HUDEP-2 (cell line): ENCODE results near the gene BMP10.
"Not testable (repeated sequence)": the region's sequence is repeated elsewhere in the genome, so short reads cannot be mapped to it uniquely, and the experiment has no call there.

Source experiments
- DNase-seq, 76 experiments: peaks; one replicate each; lab custom pipeline; 2025; ENCODE audit not compliant: unreplicated experiment in 76 of 76; lab: John Stamatoyannopoulos, UW

BMP10 gene

DNA sequence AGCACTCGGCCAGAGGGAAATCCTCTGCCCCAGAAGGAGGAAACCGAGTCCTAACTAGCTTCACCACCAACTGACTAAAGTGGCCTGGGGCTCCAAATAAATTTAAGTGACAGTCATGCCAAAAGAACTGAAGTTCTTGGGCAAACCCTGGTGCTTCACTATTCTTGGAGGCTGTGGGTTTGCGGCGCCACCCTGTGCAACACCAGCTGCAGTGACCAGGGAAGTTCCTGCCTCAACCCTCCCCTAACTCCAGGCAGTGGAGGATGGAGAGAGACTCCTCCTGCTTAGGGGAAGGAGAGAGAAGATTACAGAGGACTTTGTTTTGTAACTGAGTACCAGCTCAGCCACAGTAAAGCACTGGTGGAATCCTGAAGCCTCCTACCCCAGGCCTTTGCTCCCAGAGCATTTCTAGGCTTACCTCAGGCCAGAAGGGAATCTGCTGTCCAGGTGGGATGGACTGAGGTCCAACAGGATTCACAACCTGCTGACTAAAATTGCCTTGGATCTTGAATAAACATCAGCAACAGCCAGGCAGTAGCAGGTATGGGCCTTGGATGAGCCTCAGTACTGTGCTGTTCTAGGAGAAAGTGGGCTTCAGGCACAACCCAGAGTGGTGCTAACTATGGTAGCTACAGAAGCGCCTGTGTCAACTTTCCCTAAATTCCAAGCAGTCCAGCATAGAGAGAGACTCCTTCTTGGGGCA lies 29.4 kb upstream of the BMP10 start:
- DNase-seq = no peak

DNA sequence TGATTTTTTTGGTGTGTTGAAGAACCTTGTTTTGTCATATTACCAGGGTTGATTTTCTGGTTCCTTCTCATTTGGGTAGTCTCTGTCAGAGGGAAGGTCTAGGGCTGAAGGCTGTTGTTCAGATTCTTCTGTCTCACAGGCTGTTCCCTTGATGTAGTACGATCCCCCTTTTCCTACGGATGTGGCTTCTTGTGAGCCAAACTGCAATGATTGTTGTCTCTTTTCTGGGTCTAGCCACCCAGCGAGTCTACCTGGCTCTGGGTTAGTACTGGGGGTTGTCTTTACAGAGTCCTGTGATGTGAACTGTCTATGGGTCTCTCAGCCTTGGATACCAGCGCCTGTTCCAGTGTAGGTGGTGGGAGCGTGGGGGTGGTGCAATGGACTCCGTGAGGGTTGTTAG lies 24.8 kb upstream of the BMP10 start:
- DNase-seq = not testable (repeated sequence)

DNA sequence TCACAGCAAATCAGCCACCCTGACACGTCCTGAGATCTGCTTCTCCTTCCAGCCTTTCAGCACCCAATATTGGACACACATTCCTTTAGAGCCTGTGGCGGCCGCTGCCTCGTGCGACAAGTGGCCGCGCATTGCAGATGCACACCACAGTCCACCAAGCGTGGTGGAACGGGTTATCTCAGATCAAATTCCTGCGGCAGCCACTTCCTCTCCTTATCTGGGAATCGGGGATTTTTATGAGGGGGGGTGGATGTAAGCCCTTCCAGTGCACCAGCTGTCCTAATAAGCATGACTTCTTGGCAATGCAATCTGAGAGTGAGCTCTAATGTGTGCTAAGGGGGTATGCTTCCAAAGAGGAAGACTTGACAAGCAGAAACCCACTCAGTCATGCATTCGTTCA lies 18.3 kb upstream of the BMP10 start:
- DNase-seq = no peak

DNA sequence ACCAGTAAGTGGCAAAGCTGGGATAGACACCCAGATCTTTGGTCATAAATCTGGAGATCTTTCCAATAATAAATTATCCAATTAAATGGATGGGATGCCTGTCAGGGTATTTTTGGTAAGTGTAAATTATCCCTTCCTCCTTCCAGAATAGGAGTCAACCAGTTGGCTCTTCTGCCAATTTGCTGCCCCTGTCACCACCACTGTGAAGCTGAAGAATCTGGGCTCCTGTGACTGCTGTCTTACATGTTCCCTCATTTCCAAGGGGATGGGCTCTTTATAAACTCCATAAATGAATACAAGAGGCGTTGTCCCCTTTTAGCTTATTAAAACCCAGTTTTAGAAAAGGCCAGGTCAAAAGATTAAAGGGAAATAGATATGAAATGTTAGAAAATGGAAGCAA lies 17.8 kb upstream of the BMP10 start:
- no peak for DNase-seq

DNA sequence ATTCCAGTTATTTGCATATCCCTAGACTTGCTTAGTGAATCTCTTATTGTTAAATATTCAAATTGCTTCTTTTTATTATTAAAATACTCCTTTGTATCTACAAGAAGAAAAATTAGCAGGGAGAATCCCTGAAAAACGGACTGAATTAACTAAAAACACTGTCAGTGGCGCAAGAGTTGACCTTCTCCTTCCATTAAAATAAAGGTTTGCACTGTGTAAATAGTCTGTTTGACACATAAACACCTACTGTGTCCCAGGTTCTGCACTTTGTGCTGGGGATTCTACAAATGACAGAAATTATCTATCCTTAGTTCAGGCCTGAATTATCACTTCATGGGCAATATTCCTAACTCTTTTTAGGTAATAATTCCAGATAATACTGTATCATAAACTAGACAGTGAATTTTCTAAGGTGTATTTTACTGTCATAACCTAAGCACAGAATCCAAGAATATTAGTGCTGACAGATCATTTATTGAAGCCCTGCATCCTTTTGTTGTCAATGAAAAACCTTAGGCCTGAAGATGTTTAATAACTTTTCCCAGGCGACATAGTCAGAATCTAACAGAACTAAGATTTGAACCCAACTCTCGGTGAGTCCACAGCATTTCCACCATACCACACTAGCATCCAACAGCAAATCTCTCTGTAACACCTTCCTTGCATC lies 17.0 kb upstream of the BMP10 start:
- DNase-seq = no peak

DNA sequence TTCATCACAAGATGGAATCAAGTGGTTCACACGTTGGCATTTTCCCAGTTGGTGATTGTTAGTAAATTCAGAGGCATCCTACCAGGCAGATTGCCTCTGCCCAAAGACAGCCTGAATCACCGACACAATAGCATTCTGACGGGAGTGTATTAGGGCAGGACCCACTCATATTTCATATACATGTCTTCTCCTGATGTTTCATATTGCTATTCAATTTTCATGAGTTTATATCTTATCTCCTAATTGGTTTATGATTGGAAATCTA lies 14.5 kb upstream of the BMP10 start:
- no peak for DNase-seq

DNA sequence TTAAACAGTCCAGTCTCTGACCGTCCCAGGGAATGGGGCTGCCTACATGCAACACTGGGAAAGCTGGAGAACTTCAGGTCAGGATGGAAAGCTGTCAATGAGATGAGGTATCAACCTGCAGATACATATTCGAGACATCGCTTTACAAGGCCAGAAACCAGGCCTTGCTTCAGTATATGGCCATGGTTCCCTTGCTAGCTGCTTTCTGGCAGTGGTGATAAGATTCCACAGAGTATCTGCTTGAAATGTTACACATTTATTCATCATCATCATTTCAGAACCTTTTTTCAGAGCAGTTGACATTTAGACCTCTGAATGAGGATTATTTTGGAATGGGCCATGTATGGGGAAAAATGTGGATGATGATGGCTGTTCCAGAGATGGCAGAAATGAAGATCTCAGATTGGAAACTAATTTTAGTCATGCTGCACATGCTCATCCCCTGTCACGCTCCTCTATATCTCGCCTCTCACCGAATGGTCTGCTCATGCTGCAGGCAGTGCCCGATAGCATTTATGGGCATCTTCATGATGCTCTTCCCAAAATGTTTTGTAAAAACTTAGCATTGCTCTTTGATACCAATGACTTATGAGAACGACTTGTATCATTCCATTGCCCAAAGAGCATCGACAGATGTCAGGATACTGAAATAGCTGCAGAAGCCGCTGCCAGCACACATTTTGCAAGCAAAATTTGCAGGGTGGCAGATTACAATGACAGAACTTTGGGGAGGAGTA lies 14.0 kb upstream of the BMP10 start:
- no peak for DNase-seq

DNA sequence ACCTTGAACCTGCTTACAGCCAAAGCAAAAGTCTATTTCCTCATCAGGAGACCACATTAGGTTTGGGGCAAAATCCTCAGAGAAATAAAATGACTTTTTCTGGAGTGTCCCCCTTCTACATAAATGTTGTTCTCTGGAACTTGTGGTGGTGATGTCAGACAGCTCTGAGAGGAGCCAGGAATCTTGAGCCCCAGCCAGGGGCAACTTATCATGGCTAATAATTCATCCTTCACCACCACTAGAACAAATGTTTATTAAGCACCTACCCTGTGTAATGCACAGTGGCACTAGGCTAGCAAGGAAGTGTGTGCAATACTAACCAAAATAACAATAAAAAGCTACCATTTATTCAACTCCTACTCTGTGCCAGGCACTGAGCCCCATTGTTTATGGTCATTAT lies 9.0 kb upstream of the BMP10 start:
- no peak for DNase-seq

DNA sequence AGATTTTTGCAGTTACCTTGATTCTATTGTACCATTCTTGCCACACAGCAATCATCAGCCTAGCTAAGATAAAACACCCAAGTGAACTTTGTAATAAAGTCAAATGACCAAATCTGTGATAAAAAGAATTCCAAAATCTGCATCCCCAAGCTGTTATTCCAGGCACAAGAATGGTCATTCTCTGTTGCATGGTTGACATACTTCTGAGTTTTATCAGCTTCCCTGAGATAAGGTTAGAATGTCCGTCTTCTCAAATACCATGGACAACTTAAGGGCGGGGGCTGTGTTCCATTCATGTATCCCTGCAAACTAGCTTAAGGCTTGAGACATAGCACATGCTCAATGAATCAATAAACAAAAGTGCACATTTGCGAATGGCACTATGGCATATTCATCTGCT lies 8.1 kb upstream of the BMP10 start:
- no peak for DNase-seq

DNA sequence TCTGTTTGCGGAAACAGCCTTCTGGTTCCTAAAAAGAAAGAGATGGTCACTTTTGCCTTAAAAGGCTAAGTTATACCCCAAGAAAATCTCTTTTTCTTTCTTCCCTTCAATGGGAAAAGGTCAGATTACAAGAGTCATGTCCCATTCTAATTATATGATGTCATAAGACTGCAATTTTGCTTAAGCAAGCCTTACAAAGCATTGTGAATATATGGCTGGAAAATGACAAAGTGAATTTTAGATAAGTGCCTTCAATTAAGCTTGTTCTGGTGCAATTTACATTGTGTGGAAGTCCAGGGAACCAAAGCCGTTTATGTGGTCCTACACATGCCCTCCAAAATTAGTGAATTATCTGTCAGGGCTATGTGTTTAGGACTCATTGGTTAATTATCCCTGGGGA lies 7.6 kb upstream of the BMP10 start:
- no peak for DNase-seq

DNA sequence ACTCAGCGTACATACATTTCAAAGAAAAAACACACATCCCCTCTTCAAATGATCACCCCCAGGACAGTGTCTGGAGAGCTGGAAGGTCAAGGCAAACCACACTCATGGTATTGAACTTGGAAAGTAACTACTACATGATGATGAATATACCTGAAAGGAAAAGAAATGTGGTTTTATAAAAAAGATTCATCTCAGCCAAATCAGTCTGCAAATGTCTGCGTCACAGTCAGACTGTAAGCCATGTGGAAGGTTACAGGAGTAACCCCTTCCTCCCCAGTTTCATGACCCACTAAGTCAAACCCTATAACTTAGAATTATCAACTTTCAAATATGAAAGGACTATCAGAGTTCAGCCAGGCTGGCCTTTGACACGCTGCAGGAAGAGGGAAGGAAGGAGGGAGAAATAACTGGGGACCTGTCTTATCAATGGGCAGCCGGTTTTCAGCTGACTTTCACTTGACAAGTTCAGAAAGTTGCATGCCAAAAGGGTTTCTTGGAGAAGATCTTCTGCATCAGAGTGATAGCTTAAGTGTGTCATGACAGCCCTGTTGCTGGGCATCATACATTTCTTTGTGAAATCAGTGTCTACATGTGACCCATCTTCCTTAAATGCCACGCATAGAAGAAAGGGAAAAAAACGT lies 7.0 kb upstream of the BMP10 start:
- no peak for DNase-seq

DNA sequence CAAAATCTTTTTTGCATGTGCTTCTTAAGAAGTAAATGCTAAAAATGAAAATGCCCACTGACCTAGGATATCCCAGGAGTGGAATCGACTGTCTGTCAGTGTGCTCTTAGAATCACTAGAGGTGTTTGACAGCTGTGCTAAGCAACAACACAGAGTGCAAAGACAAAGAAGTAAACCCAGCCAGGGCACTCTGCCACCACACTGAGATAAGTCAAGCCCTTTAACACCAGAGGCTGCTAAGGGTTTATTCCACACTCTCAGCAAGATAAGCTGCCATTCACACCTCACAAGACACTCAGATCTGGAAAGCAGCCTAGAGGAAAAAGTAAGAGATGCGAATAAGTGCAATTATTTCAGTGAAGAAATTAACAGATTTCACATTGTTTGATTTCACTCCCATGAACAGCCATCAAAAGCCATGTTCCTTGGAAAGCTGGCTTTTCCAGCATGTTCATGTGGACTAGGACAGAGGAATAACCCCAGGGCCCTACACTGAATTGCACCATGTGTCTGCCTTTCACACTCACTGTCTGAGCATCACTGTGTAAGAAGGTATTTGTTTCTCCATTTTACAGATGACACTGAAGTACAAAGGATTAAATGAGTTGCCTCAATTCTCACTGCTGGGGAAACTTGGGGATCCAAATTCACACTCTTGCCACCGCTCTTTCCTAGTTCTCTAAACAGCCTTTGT lies 6.0 kb upstream of the BMP10 start:
- DNase-seq = peak in 5 of 76 experiments; percentile 2 to 11 (median 5)

DNA sequence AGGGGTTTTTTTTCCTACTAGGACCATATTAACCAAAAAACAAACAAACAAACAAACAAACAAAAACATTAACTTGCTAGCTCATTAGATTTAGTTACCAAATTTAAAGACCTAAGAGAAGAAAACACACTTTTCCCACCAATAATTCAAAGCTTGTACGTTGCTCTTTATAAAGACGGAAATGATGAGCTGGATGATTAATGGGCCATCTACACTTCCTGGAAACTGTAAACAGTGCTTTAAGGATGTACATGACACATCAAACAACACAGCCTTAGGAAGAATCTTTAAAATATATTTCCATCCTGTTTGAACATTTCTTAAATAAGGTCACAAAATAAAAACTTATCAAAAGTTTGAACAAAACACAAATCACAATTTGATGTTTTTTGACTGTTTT lies 982 bp downstream of the BMP10 start:
- DNase-seq = no peak

DNA sequence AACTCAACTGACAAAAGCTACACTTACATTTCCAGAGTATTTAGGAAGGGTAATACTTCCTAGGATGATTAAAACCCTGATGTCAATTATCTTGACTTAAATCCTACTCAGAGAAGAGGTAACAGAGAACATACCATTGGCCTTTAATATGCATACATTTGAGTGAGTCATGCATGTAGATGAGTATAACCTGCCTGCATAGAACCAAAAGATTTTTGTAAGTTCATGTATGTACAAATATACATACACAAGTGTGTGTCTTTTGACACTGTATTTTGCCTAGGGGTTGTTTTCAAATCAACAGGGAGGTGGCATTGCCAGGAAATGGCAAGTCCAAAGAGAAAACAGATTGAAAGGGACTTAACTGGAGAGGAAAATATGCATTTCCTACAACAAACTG lies 6.1 kb downstream of the BMP10 start:
- no peak for DNase-seq

DNA sequence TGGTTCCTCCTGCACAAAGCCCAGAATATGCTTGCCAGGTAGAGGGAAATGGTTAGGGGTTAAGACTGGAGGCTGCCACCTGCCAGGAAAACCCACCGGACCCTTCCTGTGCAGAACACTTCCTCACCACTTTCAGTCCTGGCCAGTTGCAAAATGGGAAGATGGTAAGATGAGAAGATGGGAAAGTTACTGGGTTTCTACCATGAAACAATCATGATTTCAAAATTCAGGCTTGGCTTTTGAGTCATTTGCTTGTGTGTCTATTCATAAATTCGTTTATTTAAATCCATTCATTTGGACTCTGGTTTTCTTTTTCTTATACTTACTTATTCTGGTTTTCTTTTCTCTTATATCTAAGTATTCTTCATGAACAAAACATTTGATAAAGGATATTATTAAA lies 7.2 kb downstream of the BMP10 start:
- DNase-seq = no peak

DNA sequence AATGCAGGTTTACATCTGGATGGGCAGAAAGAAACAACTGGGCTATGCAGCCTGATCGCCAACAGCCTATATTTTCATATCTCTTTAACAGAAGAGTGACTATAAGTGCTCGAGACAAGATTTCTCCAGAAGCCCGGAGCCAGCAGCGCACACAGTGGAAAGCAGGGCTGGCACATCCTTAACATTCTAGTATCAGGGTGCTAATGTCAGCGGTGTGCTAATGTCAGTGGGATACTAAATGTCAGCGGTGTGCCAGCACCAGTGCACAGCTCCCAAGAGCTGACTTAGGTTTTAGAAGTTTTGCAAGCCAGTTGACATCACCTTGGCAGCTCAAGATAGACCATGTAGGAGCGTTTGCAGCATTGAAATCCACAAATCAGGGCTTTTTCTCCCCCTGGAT lies 8.3 kb downstream of the BMP10 start:
- DNase-seq = no peak

DNA sequence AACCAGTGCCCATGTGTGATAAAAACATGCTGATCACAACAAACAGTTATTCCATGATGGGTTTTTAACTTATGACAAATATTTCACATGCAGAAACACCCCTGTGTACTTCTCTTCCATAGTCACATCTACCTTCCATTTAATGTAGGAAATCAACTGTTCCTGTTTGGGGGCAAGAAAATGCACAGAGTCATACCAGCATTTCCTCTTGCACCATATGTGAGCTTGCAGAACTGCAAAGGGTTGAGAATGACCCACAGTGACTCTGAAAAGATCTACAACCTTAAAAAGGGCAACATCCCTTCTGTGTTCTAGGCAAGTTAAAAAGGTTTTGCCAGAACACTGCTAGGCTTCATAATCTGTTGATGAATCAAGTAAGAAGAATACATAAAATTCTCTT lies 9.9 kb downstream of the BMP10 start:
- DNase-seq = no peak

DNA sequence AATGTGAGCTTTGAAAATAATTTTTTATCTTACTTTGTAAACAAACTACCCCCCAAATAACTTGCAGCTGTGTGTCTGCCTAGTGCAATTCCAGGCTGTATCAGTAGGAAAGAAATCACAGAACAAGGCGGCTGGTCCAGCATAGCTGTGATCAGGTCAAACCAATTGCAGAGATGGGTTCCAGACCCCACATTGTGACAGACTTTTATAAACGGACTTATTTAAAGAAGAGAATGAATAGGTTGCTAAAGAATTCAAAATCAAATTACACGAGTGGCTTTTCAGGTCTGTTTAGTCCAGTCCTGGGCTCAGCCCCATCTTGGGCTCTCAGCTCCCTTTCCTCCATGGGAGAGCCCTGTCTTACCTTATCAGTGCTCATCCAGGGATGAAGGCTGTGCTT lies 11.1 kb downstream of the BMP10 start:
- no peak for DNase-seq

DNA sequence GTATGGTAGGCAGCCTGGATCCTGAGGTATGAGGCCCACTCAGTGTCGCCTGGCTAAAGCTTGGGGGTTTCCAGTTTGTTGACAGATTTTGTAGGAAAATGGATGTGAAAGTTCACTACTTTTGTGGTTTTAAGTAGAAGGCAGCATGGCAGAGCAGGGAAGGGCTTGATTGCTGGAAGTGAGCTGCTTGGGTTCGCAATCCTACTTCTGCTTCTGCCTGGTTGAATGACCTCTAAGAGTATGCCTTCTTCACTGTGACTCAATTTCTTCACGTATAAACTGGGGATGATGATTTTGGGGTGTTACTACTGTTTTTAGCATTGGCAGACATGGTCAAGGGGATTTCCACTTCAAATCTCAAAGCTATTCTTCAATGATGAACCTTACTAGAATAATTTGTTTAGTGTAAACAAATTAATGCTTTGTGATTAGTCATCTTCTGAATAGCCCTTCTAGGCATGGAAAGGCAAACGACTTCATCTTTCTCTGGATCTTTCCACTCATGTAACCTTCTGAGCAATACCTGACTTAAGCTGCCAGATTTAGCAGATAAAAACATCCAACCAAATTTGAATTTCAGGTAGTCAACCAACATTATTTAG lies 13.2 kb downstream of the BMP10 start:
- DNase-seq = no peak

DNA sequence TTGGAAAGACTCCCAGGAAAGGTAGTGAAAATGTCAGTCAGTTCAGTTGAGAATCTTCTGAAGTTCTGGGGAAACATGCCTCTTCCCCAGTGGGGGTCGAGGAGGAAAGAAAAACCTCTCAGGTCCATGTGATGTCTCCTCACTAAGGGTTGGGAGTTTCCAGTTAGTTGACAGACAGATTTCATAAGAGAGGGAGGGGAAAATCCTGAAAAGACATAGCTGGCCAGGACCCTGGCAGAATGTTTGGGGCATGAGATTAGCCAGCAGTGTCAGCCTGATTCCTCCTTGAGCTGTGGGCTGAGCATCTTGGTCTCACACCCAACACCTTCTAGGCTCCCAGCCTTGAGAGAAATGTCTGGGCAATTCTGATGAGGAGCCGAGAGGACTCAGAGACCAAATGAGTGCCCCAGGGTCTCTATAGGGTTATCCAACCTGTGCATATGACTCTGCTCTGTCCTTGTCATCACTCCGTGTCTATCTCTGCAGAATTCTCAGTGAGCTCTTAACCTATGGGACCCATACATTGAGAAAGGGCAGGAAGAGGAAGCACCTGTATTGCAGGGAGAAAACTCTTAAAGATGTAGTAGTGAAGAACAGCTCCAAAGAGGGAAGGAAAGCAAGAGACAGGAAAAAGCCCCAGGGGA lies 13.9 kb downstream of the BMP10 start:
- DNase-seq = no peak
